ENCODE results near the gene PELO. TPM values are rescaled to one million over a fixed set of nuclear protein-coding genes. Genes with fewer than 3 reads are reported as not detected.

Gene PELO
- total RNA-seq, 2 donors from 2014 or later, result 49.4 to 61.8 TPM

DNA sequence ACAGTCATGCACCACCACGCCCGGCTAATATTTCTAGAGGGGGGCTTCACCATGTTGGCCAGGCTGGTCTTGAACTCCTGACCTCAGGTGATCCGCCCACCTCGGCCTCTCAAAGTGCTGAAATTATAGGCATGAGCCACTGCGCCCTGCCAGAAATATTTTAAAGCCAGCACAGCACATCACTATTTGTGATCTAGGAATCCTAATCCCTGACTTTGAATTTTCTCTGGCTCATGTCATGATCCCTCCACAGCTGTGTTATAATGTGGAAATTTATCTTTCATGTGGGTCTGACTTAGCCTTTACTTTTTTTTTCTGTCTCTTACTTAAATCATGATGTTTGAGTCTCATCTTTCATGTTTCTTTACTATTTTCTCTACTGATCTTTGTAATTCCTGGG, 18.7 kb upstream of the PELO start:
- DNase-seq (ENCODE audit: low spot score), result no peak

DNA sequence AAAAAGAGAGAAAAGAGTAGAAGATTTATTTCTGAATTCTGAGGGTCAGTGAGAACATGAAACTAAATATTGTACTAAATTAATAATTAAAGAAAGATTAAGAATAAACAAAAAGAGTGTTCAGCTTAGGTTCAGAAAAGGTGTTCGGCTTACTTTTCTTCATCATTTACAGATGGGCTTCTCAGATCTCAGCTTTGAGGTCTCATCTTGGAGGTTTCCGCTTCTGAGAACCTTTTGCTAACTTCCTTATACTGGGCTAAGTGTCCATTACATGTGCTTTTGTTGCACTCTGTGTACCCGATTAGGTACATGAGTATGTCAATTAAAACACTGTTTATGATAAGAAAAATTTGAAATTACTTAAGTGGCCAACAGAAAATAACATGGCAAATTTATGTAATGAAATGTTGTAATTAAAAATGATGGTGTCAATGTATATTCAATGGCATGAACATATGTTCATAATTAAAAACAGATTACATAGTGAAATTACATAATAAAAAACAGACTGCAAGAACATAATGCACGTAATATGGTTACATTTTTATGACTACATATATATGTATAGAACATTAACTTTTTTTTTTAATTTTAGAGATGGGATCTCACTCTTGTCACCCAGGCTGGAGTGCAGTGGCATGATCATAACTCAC, 17.3 kb upstream of the PELO start:
- no peak for DNase-seq (ENCODE audit: low spot score)
- intact Hi-C loops (cut with DNase I), result no loop called here

More for the DNA sequence above, 18.7 kb upstream of the PELO start:
- intact Hi-C loops (cut with DNase I), result no loop called here

DNA sequence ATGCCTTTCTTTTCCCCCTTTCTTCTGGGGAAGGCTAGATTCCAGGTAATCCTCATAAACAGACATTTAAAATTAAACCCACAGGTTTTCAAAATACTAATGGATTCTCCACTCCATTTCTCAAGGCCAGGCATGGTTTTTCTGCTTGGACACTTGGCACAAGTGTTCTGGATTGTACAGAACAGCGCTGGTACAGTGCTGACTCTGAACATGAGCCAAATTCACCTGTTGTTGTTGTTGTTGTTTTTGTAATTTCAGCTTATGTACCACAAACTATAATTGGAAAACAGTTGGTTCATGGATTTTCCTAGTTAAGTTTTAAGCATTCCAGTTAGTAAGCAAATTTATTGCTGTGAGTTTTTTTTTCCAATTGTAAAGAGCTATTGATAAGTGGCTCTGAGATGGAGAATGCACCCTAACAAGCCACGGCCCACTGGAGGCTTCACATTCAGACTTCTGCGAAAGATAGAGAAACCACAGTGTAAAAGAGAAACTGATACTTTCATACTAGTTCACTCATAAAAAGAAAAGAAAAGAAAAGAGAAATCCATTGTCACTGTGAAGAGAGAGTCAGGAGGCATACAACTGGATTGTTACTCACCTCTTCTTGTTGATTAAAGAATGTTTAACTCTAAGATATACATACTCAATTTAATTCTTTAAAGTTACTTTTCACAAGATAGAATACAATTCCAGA, 16.2 kb upstream of the PELO start:
- intact Hi-C loops (cut with DNase I), result no loop called here
- DNase-seq (ENCODE audit: low spot score), result no peak

DNA sequence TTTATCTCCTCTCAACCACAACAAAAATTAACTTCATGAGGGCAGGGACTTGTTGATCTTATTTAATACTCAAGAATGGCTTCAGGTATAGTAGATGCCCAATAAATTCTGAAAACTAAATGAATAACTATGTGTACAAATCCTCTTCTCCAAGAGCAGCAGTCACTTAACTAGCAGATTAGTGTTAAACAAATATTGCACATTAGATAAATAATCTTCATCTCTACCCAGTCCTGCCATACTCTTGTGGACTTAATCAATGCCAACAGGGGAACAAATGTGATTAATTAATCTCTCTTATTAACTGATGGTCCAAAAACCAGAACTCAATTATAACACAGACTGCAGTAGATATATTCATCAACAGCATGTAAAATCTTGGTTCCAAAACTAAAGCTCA, 15.0 kb upstream of the PELO start:
- no peak for DNase-seq (ENCODE audit: low spot score)
- intact Hi-C loops (cut with DNase I), result no loop called here

DNA sequence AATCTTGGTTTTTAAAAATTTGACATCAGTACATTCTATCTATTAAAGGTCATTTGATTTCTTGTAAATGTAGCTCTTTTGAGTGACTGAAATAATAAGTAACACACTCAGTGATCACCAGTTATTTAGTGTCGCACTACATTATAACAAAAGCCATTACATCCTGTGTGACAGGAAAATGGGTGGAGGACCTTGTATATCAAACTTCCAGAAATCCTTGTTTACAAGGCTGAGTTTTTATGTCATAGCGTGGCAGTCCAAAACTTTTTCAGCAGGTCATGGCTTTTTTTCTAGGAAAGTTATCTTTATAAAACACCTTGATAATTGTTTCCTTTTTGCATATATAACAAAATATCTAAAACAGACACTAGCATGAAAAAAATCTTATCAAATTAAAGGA, 14.4 kb upstream of the PELO start:
- intact Hi-C loops (cut with DNase I), result no loop called here
- DNase-seq (ENCODE audit: low spot score), result no peak

DNA sequence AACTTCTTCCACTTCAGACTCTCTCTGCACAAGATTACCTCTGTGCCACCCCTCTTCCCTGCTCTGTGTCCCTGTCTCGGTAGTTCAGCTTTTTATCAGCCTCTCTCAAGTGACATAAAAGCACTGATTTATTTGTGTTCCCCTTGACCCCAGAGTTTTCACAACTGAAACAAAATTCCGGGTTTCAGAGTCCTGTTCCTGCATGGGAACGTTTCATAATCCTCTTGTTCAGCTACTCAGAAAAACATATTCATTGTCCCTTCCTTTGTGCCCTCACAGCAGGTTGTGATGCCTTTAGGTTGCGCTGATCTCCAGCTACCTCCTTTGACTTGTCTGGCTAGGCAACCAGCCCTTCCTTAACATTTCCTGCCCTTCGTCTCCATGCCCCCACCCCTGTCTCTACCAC, 13.7 kb upstream of the PELO start:
- DNase-seq (ENCODE audit: low spot score), result no peak

DNA sequence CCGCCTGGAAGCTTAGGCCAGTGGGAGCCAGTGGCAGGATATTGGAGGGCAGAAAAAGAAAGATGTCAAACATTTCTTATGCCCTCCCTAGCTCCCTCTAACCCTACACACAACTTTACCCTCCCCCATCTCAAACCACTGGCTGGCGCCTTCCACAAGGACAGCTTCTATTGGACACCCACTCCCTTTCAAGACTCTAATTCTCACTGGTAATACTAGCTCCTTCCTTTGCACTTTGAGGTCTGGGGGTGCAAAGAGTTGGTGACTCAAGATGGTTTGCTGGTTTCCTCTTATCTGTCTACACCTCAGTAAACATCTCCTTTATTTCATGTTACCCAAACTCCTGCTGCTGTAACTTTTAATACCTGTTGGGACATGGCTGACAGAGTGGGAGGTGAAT, 11.6 kb upstream of the PELO start:
- no peak for DNase-seq (ENCODE audit: low spot score)
- intact Hi-C loops (cut with DNase I), result no loop called here

More for the DNA sequence above, 13.7 kb upstream of the PELO start:
- intact Hi-C loops (cut with DNase I), result no loop called here

DNA sequence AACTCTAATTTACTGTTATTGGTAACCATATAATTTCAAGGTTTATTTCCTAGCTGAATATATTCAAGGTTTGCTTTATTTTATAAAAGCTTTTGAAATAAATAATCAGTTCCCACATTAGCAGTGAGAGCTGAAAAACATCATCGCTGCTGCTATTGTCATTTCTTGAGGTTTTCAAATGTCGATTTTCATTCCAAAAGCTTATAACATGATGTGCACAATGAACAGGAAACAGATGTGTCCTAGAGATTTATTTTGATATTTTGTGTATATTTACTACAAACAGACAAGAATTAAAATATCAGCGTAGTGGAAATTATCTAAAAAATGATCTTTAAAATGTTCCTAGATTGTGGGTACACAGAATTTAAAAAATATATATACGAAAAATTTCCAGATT, 10.5 kb upstream of the PELO start:
- intact Hi-C loops (cut with DNase I), result no loop called here
- DNase-seq (ENCODE audit: low spot score), result no peak

DNA sequence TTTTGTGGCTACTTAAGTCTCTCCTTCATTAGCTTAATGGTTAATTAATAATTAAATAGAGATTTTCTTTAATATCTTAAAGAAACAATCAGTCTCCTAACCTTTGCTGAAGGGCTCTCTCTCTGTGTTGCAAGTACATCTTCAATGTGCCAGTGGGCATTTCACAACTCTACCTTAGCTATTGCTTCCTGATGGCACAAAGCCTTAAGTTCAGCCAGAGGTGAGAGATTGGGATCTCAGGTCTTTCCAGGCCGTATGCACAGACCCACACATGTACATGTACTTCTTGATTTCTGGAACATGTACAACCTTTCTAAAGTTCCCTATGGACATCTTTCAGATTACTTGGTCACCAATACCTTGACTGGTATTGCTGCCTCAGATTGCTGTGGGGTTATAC, 8.9 kb upstream of the PELO start:
- no peak for DNase-seq (ENCODE audit: low spot score)
- intact Hi-C loops (cut with DNase I), result no loop called here

DNA sequence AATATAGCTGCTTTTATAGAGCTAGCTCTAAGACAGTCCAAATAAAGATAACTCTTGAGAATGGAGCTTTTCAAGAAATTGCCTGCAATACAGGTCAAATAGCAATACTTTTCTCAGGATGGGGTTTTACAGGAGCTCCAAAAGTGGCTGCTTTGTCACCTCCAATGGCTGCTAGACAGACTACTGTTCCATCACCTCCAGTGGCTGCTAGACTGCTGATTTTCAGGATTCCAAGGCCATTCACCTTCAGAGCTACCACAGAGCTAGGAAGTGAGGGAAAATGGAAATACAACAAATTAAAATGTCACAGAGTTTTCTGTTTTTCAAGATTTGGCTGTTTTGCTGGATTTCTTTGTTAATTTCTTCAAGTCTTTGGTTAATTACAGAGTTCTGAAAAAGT, 8.5 kb upstream of the PELO start:
- no peak for DNase-seq (ENCODE audit: low spot score)
- intact Hi-C loops (cut with DNase I), result no loop called here

DNA sequence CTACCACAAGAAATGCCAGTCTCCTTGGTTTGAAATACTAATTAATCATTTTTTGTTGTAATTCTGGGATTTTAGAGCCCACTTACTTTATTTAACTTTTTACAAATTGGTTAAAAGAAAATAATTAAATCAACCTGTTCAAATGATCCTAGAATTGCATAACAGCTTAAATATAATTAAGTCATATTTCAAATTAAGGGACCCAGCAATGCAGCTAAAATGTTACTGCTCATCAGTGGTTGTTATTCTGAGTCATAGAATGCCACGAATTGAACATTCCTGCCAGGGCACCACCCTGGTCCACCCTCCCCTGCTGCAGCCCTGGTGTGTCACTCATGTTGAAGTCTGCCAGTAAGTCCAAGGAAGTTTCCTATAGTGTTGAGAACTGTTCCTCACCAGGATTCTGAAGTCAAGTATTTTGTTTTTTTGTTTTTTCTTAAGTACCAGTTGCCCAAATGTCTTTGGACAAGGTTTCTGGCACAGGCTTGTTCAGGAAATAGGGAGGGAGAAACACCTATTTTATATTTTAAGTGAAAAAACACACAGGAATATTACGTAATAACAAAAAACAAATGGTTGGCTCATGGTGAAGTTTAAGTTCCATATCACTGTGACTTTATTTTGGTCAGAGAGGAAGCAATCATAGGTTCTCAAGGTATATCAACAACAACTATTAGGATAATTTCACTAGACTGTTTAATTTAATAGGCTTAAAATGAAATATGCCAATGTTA, 4.3 kb upstream of the PELO start:
- no peak for DNase-seq (ENCODE audit: low spot score)
- intact Hi-C loops (cut with DNase I), result loop anchor here (2.0 to 5.0 kb wide), 2 partner anchors 51 to 55 kb away; no protein-coding TSS in a partner anchor

DNA sequence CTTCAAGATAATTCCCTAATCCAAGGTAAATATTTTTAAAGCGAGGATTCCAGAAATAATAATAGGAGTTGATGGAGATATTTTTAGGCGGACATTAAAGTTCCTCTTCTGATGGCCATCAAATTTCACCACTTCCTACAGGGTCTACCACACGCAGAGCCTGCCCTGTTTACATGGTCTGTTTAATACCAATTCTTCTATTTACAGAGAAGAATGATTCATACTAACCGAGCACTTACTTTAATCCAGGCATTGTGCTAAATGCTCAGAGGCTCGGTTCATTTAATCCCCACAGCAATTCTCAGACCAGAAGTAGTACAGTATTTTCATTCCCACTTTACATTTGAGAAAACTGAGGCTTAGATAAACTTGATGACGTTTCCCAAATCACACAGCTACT, 3.0 kb upstream of the PELO start:
- no peak for DNase-seq (ENCODE audit: low spot score)
- intact Hi-C loops (cut with DNase I), result loop anchor here in 1 of 2 donors (5.0 kb wide), 3 partner anchors 52 to 133 kb away; no protein-coding TSS in a partner anchor

DNA sequence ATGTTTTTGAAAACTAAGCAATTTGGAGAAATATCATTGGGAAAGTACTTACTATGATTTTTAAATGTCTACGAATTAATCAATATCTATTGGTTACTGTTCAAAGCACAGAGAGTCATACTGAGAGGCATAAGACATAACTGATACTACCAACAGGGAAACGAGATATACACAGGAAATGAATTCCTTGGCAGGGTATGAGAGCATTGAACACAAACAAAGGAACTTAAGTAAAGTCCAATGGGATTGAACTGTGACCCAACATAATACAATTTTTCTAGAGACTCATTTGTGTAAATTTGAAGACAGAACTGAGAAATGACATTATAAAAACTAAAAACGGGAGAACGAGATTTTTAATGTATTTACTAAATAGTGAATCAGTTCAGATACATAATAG, 1.3 kb upstream of the PELO start:
- intact Hi-C loops (cut with DNase I), result loop anchor here in 1 of 2 donors (5.0 kb wide), 2 partner anchors 94 to 131 kb away; no protein-coding TSS in a partner anchor
- DNase-seq (ENCODE audit: low spot score), result no peak

DNA sequence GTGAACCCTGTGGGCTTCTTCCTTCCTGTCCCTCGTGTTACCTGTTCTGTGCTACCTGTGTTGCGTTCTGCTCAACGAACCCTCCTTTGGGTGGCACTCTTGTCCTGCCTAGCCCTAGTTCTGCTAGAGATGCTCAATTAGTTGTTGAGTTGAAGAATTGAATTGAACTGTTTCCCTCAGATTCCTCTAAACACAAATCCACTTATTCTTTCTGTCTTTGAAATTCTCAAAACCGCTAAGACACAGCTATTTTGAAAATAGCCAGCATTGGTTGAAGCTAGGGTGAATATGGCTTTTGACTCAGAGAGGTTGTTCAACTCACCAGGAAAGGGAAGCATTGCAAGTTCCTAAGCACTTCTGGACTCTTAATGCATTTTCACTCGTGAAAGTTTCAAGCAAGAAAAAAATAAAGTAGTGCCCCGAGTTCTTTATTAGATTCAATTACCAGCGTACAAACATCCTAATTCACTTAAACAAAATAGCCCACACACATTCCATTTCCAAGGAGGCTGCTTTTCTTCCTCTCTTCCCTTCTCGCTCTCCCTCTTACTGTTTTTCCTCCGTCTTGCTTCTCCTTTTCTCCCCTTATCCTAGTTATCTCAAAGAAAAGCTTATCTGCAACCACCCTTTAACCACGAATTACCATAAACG, 642 bp upstream of the PELO start:
- DNase-seq (ENCODE audit: low spot score), result no peak
- intact Hi-C loops (cut with DNase I), result loop anchor here in 1 of 2 donors (5.0 kb wide), 2 partner anchors 95 to 130 kb away; no protein-coding TSS in a partner anchor

DNA sequence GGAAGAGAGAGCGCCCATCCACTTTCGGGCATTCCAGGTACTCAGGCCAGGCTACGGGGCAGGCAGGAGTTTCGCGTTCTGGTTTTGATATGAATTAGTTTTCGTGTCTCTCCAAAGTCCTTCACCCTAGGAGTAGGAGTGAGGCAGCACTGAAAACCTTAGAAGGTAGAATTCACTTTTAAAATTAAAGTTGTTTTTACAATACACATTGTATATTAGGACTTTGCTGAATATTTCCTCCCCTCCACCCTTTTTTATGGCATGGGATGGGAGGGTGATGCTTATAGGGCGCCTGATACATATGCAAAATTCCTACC, 747 bp downstream of the PELO start:
- intact Hi-C loops (cut with DNase I), result loop anchor here in 1 of 2 donors (5.0 kb wide), 2 partner anchors 96 to 129 kb away; no protein-coding TSS in a partner anchor
- no peak for DNase-seq (ENCODE audit: low spot score)

DNA sequence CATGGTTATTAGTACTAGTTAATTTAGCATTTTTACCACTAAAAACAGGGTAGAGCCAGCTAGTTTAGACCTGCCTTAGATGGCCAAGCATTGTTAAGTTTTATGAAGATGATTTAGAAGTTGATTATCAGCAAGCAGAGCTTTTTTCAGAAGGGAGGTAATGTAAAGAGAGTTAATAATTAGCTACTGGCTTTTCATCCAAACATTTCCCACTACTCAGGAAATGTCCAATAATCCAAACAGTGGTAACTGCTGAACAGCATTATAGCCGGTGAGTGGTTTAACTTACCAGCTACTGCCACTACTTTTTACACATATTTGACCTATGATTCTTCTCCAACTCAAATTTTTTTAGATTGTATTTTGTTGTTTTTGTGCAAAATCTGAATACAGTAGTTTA, 1.7 kb downstream of the PELO start:
- no peak for DNase-seq (ENCODE audit: low spot score)
- intact Hi-C loops (cut with DNase I), result loop anchor here in 1 of 2 donors (5.0 kb wide), 2 partner anchors 97 to 128 kb away; no protein-coding TSS in a partner anchor

DNA sequence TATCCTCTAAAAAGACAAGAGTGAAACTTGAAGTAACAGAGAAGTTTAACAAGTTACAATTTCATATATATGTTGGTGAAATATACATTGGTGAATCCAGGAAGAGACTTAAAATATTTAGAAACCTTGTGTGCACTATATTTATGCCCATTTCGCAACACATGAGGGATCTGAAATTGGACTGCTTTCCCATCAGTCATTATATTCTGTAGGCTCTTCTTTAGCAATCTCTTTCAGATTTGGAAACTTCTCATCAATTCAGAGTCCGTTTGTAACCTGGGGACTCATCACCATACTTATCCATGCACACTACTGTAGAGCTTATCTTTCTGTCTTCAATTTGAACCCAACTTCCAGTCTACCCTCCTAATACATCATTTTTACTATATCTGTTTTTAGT, 2.1 kb downstream of the PELO start:
- DNase-seq (ENCODE audit: low spot score), result no peak
- intact Hi-C loops (cut with DNase I), result loop anchor here in 1 of 2 donors (5.0 kb wide), 2 partner anchors 98 to 127 kb away; no protein-coding TSS in a partner anchor

DNA sequence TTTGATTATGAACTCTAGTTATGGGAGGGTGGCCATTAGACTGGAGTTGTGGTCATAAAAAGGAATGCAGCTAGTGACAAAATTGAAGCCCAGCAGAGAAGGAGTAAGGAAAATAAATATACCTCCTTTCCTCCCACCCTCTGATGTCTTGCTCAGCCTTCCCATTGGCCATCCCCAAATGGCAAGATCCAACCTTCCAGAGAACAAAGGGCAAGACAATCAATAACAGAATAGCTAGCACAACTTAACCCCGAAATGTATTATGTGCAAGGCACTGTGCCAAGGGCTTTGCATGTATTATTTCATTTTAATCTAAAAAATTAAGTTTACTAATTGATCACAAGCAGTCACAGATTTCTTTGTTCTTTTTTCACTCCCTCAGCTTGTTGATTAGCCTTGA, 3.6 kb downstream of the PELO start:
- intact Hi-C loops (cut with DNase I), result no loop called here
- no peak for DNase-seq (ENCODE audit: low spot score)

DNA sequence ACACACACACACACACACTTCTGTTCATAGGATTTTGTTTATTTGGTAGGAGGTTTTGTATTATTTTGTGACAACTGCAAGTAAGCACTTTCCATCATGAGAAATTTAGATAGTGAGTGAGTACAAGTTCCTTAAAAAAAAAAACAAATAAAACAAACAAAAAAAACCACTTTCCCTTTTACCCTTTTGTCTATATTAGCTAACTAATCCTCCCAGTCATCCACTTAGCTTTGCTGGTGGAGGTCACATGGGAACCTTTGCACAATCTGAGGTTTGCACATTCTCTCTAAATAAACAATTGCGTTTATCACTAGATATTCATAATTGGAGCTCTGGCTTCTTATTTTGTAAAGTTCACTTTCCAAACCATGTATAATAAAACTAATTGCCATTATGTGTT, 6.8 kb downstream of the PELO start:
- intact Hi-C loops (cut with DNase I), result no loop called here

DNA sequence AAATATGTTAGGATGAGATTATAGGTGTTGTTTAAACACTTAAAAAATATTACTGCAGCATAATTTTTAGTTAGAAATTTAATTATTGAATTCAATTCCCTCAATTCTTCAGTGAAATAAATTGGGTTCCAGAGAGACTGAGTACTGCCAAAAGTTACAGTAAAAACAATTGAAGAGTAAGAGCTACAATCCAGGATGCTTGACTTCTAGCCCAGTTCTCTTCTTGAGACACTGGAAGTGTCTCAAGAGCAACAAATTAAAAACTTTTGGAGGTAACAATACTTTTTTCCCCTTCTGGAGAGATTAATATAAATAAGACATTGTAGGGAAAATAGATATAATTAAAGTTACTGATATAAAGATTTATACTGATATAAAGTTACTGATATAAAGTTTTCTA, 8.3 kb downstream of the PELO start:
- intact Hi-C loops (cut with DNase I), result no loop called here
- no peak for DNase-seq (ENCODE audit: low spot score)

More for the DNA sequence above, 6.8 kb downstream of the PELO start:
- DNase-seq (ENCODE audit: low spot score), result no peak

Measured in posterior vena cava (tissue), 2 donors.